ENCODE measurements around the gene POLN.

POLN gene

DNA sequence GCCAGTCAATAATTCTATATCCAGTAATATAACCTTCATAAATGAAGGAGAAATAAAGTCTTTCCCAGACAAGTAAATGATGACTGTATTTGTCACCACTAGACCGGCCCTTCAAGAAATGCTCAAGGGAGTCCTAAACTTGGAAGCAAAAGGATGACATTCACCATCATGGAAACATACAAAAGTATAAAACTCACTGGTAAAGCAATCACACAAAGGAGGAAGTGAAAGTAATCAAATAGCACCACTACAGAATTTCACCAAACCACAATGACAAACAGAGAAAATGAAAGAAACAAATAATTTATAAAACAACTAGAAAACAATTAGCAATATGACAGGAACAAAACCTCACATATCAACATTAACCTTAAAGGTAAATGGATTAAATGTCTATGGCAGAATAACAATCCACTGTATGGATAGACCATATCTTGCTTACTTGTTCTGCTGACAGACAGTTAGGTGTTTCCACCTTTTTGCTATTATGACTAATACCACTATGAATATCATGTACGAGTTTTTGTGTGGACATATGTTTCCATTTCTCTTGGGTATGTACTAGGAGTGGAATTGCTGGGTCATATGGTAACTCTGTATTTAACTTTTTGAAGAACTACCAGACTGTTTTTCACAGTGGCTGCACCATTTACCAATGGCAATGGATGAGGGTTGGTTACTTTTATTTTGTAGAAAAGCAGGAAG is 137.9 kb downstream of the POLN start:
- H3K36me3 ChIP-seq (ENCODE audit: insufficient read depth, low read length): no peaks in the 10 kb centered on the region
- H3K4me1 ChIP-seq (ENCODE audit: insufficient read depth, low read length, poor library complexity, severe bottlenecking): no peaks in the 10 kb centered on the region
- H2AFZ ChIP-seq (ENCODE audit: low read length): no peak overlapping the region
- H3K9me2 ChIP-seq (replicated peaks; ENCODE audit: low read depth, low read length): no peaks in the 10 kb centered on the region
- H3K27me3 ChIP-seq (ENCODE audit: insufficient read depth, low read length, poor library complexity, severe bottlenecking): no peaks in the 10 kb centered on the region
- peaks cover 3% of the 10 kb centered on the region; the same call in 1 of the 2 replicates for H3K9me3 ChIP-seq (ENCODE audit: insufficient read depth, low read depth, low read length)
- no peaks in the 10 kb centered on the region for H3K79me2 ChIP-seq (ENCODE audit: insufficient read depth, low read length)
- H3K9ac ChIP-seq (ENCODE audit: low read depth, low read length, poor library complexity, severe bottlenecking): no peak overlapping the region
- H3K4me2 ChIP-seq (ENCODE audit: low read depth, low read length, poor library complexity, severe bottlenecking): no peak overlapping the region
- H3F3A ChIP-seq (ENCODE audit: low read depth): no peaks in the 10 kb centered on the region
- H3K4me3 ChIP-seq (ENCODE audit: low read length, poor library complexity, severe bottlenecking): no peak overlapping the region
- TF ChIP-seq EZH2phosphoT487 (IDR thresholded peaks at IDR 0.05; ENCODE audit: borderline replicate concordance): no peak
- no peak for TF ChIP-seq CTCF (conservative IDR thresholded peaks at IDR 0.05; ENCODE audit: low read length)
- H4K20me1 ChIP-seq (ENCODE audit: insufficient read depth, low read length, poor library complexity, severe bottlenecking): no peaks in the 10 kb centered on the region

DNA sequence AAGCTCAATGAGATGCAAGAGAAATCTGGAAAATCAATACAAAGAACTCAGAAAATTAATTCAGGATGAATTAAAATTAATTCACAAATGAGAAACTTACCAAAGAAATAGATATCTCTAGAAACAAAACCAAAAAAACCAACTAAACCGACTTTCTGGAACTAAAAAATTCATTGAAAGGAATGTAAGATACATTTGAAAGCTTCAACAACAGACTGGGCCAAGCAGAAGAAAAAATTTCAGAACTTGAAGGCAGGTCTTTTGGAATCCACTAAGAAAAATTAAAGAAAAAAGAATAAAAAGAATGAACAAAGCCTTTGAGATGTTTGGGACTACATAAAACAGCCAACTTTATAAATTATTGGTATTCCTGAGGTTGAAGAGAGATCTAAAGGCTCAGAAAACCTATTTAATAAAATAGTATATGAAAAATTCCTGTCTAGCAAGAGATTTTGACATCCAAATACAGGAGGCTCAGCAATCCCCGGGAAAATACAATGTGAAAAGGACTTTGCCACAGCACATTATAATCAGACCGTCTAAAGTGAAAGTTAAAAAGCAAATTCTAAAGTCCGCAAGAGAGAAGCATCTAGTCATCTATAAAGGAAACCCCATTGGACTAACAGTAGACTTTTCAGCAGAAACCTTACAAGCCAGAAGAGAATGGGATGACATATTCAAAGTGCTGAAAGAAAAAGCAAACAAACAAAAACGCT is 138.6 kb downstream of the POLN start:
- H3K4me2 ChIP-seq (ENCODE audit: low read depth, low read length, poor library complexity, severe bottlenecking): no peak overlapping the region
- H4K20me1 ChIP-seq (ENCODE audit: insufficient read depth, low read length, poor library complexity, severe bottlenecking): no peaks in the 10 kb centered on the region
- peaks cover 3% of the 10 kb centered on the region; the same call in 1 of the 2 replicates for H3K9me3 ChIP-seq (ENCODE audit: insufficient read depth, low read depth, low read length)
- no peaks in the 10 kb centered on the region for H3K36me3 ChIP-seq (ENCODE audit: insufficient read depth, low read length)
- no peaks in the 10 kb centered on the region for H3K4me1 ChIP-seq (ENCODE audit: insufficient read depth, low read length, poor library complexity, severe bottlenecking)
- H3K4me3 ChIP-seq (ENCODE audit: low read length, poor library complexity, severe bottlenecking): no peak overlapping the region
- H3K9ac ChIP-seq (ENCODE audit: low read depth, low read length, poor library complexity, severe bottlenecking): no peak overlapping the region
- H3F3A ChIP-seq (ENCODE audit: low read depth): no peaks in the 10 kb centered on the region
- TF ChIP-seq EZH2phosphoT487 (IDR thresholded peaks at IDR 0.05; ENCODE audit: borderline replicate concordance): no peak
- no peak for TF ChIP-seq CTCF (conservative IDR thresholded peaks at IDR 0.05; ENCODE audit: low read length)
- no peaks in the 10 kb centered on the region for H3K79me2 ChIP-seq (ENCODE audit: insufficient read depth, low read length)
- no peak overlapping the region for H2AFZ ChIP-seq (ENCODE audit: low read length)
- H3K9me2 ChIP-seq (replicated peaks; ENCODE audit: low read depth, low read length): no peaks in the 10 kb centered on the region
- no peaks in the 10 kb centered on the region for H3K27me3 ChIP-seq (ENCODE audit: insufficient read depth, low read length, poor library complexity, severe bottlenecking)

- Histone ChIP-seq H2AFZ (ENCODE audit: low read length) (no peak overlapping the region), H3K9me2 (replicated peaks; ENCODE audit: low read depth, low read length) (no peaks in the 10 kb centered on the region), H3F3A (ENCODE audit: low read depth) (no peaks in the 10 kb centered on the region), H3K27me3 (ENCODE audit: insufficient read depth, low read length, poor library complexity, severe bottlenecking) (no peaks in the 10 kb centered on the region), H3K9ac (ENCODE audit: low read depth, low read length, poor library complexity, severe bottlenecking) (no peak overlapping the region), H3K36me3 (ENCODE audit: insufficient read depth, low read length) (no peaks in the 10 kb centered on the region), H3K4me1 (ENCODE audit: insufficient read depth, low read length, poor library complexity, severe bottlenecking) (no peaks in the 10 kb centered on the region), H3K4me2 (ENCODE audit: low read depth, low read length, poor library complexity, severe bottlenecking) (no peak overlapping the region), H3K79me2 (ENCODE audit: insufficient read depth, low read length) (no peaks in the 10 kb centered on the region), H3K9me3 (ENCODE audit: insufficient read depth, low read depth, low read length) (peaks cover 3% of the 10 kb centered on the region; the same call in 1 of the 2 replicates), H4K20me1 (ENCODE audit: insufficient read depth, low read length, poor library complexity, severe bottlenecking) (no peaks in the 10 kb centered on the region), H3K4me3 (ENCODE audit: low read length, poor library complexity, severe bottlenecking) (no peak overlapping the region)
- no peak for TF ChIP-seq CTCF (conservative IDR thresholded peaks at IDR 0.05; ENCODE audit: low read length)
- no peak for TF ChIP-seq EZH2phosphoT487 (IDR thresholded peaks at IDR 0.05; ENCODE audit: borderline replicate concordance)
These were observed 139.7 kb downstream of the POLN start for GRCh38 chr4:2102045-2102883.

Measured in Loucy (cell line).